Heart left ventricle (tissue), 13 donors: ENCODE measurements around the gene RNF112.

Source experiments
- POLR2A ChIP-seq, 2 donors: fragments of 450-650 bp; IDR thresholded peaks; one replicate each; pipeline ENCODE4 v1.6.1; 2017; ENCODE audit warnings: antibody characterized with exemption in 2 of 2, mild to moderate bottlenecking in 2 of 2, moderate library complexity in 2 of 2
- TF ChIP-seq, protein P1 (sequence below), 12 donors: fragments of 200-600 bp; sonication (generic) in 4 of 12; IDR thresholded peaks; one replicate each; pipeline versions ENCODE4 v1.5.0 to v1.8.0; 2018 to 2022; ENCODE audit warnings: antibody characterized with exemption in 12 of 12, mild to moderate bottlenecking in 5 of 12
- donor health status: ischemic (EF 13 %, LVEDD 7.1; RV severe dilation, severe dysfunction).
- donor health status: DM: no; HTN: yes; CAD: no.
- donor health status: DM: no; HTN: no; CAD: no.
- donor health status: ischemic (EF 25% LVEDD 6.9; RV normal size, moderate dysfunction).
- donor health status: ischemic (EF 25% LVEDD 5.7; RV mildly dilated, moderate dysfunction).
- donor health status: ischemic (EF 35%, LVEDD 5.7; RV mildly dilated, moderate dysfunction).
- donor health status: nonischemic (EF 11% LVEDD 7.7; RV severe dilation, severe dysfunction).
- donor health status: DM: yes; HTN: yes; CAD: no.
- donor health status: PGD.
- donor health status: ischemic (EF 29% LVEDD 5.4; RV normal size, mild dysfunction).
- donor health status: nonischemic (EF 23%, LVEDD 6.1; RV moderate dilation, normal function).

- TF ChIP-seq POLR2A (IDR thresholded peaks at IDR 0.05), result no peak
- TF ChIP-seq, protein P1, sequence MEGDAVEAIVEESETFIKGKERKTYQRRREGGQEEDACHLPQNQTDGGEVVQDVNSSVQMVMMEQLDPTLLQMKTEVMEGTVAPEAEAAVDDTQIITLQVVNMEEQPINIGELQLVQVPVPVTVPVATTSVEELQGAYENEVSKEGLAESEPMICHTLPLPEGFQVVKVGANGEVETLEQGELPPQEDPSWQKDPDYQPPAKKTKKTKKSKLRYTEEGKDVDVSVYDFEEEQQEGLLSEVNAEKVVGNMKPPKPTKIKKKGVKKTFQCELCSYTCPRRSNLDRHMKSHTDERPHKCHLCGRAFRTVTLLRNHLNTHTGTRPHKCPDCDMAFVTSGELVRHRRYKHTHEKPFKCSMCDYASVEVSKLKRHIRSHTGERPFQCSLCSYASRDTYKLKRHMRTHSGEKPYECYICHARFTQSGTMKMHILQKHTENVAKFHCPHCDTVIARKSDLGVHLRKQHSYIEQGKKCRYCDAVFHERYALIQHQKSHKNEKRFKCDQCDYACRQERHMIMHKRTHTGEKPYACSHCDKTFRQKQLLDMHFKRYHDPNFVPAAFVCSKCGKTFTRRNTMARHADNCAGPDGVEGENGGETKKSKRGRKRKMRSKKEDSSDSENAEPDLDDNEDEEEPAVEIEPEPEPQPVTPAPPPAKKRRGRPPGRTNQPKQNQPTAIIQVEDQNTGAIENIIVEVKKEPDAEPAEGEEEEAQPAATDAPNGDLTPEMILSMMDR (IDR thresholded peaks at IDR 0.05), result no peak
These were observed 47.5 kb upstream of the RNF112 start for GRCh38 chr17:19363460-19364035.
